ENCODE results near the gene ITGA7. TPM values are rescaled to one million over a fixed set of nuclear protein-coding genes. Genes with fewer than 3 reads are reported as not detected.

ITGA7 gene
- total RNA-seq, 2 donors from 2014 or later: 6.6 to 8.9 TPM

DNA sequence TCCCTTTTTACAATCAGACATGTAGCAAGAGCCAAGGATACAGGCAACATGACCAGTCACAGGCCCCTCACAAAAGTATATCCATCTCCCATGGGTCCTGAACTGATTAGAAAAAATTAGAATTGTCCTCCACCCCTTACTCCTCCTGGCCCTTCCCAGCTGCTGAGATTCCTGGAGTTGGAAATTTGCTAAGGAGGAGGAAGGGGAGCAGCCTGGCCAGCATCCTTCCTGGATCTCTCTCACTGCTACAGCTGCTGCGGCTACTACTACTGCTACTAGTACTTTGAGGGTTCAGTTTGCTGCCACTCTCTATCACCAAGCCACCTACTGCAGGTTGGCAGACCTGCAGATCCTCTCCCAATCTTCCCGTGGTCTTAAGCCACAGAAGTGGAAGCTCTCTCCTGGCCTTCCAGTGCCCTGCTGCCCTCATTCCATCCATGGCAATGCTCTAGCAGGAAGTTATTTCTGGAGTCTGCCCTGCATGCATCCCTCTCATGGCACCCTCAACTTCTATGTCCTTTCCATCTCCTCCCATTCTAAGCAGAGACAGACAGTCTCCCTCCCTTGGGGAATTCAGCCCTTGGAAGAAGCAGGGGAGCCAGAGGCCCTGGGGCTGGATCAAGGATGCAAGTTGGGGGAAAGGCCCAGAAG lies 1.0 kb downstream of the ITGA7 start:
- no peaks in the 10 kb centered on the region for H3K36me3 Mint-ChIP-seq (ENCODE audit: insufficient read depth in 2 of 2)
- no peak for ATAC-seq (replicated peaks in 1 of 2)
- no peaks in the 10 kb centered on the region for H3K9me3 Mint-ChIP-seq
- no peak for DNase-seq
- H3K27me3 Mint-ChIP-seq (ENCODE audit: low read depth): peaks cover 32% of the 10 kb centered on the region
- H3K4me3 Mint-ChIP-seq: peak overlapping the region; percentile 22 to 83
- no peak overlapping the region for H3K27ac Mint-ChIP-seq
- H3K4me1 Mint-ChIP-seq (ENCODE audit: low read depth): peaks cover 18% of the 10 kb centered on the region

DNA sequence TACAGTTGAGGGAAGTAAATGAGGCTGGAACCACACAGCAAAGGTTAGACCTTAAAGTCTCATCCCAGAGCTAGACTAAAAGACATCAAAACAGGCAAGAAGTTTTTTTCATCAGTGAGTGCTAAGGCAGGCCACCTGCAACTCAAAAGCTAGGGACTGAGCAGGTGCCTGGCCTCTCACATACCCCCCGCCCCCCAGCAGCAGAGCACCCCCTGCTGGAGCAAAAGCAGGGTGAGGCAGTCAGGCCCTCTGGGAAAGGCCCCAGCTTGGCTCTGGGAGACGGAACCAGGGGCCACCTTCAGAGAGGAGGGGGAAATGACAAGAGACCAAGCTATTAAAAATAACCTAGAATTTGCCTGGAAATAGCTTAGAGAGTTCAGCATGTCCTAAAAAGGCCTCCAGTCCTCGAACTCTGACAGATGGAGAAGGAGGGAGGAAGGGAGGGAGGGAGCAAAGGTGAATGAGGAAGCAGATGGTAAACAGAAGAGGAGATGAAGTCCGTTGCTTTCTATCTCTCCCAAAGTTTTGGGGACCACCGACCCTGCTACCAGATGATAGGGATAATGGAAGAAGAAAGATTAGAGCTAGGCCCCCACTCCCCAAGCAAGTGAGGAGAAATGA lies 1.8 kb downstream of the ITGA7 start:
- peak; percentile 29 to 45 for ATAC-seq (replicated peaks in 1 of 2)
- Mint-ChIP-seq H3K27me3 (ENCODE audit: low read depth) (peaks cover 32% of the 10 kb centered on the region), H3K9me3 (no peaks in the 10 kb centered on the region), H3K36me3 (ENCODE audit: insufficient read depth in 2 of 2) (no peaks in the 10 kb centered on the region), H3K4me3 (peak overlapping the region in 1 of 2 donors; percentile 4), H3K27ac (no peak overlapping the region), H3K4me1 (ENCODE audit: low read depth) (peaks cover 18% of the 10 kb centered on the region)
- peak in 1 of 2 donors; percentile 28 for DNase-seq

DNA sequence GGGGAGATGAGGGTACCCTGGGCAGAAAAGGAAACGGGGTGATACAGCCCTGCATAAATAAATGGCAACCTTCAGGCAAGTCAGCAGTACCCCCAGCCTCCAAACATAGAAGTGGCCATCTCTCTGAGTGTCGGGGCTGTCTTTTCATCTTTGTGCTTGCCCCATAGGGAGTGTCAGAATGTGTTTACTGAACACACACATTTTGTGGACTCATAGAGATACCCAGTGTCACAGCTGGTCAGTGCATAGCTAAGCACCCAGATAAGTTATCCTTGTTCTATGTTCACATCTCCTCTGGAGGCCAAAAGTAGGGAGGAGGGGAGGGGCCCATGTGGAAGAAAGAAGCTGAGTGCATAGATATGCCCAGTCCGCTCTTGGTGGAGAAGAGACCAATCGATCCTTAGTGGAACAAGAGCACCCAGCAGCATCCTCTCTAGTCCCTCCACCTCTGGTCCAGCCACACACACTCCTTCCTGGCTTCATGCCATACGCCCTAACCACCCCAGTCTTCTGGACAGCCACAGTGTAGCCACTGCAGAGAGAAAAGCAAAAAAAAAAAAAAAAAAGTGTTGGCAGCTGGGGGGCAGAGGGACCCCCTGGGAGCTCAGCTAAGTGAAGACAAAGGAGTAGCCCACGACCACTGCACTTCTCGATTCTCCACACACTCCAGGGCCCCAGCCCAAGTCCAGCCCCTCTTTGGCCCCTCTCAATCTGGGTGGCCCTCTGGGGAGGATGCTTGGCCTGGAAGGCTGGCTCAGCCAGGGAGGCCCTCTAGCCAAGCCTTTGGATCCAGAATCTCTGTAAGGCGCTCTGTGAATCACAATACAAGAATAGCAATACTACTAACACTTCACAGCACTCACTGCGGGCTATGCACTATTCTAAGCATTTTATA lies 2.6 kb downstream of the ITGA7 start:
- no peaks in the 10 kb centered on the region for H3K9me3 Mint-ChIP-seq
- H3K36me3 Mint-ChIP-seq (ENCODE audit: insufficient read depth in 2 of 2): no peaks in the 10 kb centered on the region
- peaks cover 18% of the 10 kb centered on the region for H3K4me1 Mint-ChIP-seq (ENCODE audit: low read depth)
- no peak for ATAC-seq (replicated peaks in 1 of 2)
- no peak overlapping the region for H3K27ac Mint-ChIP-seq
- H3K27me3 Mint-ChIP-seq (ENCODE audit: low read depth): peaks cover 31% of the 10 kb centered on the region
- no peak overlapping the region for H3K4me3 Mint-ChIP-seq
- no peak for DNase-seq

DNA sequence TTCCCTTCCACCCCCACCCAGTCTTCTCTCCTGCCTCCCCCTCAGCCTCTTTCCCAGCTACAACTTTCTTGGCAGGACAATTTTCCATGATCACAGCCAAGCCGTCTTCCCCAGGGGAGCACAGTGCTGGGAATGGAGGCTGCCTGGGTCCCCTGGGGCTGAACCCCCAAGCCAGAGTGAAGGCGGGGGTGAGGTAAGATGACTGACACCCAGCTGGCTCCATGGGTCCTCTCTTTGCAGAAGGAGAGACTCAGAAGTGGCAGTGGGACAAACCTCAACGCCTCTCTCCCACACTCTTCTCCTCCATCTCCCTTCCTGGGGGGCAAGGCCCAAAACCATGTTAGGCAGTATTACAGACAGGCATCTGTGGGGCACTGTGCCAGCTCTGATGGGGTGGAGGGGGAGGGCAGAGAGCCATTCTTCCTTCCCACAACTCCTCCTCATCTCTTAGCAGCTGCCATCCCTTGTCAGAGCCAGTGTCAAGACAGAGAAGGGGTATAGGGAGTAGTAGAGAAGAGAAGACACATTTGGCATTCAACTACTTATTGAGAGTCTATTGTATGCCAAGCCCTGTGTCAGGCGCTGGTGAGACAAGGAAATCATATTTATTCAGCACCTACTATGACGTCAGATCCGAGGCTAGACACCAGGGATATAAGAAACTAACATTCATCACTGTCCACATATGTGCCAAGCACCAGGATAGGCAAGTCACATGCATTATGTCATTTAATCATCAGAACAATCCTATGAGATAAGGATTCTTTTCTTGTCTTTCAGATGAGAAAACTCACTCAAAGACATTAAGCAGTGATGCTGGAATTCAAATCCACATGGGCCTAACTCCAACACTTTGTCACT lies 3.6 kb downstream of the ITGA7 start:
- peaks cover 21% of the 10 kb centered on the region for H3K27me3 Mint-ChIP-seq (ENCODE audit: low read depth)

DNA sequence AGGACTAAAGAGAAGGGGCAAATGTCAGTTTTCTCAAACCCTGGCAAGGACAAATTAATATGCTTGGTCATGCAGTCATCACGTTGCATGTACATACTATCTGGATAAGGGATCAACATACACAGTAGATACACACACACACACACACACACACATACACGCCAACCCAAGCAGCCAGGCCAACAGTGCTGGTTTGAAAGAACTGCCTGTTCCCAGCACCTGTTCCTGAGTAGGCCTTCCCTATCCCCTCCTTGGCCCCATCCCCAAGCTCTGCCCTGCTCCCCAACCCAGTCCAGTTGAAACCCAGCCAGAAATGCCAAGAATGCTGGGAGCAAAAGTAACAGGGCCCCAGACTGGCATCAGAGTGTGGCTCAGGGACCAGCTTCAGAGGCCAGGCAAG lies 4.4 kb downstream of the ITGA7 start:
- H3K4me3 Mint-ChIP-seq: no peak overlapping the region
- H3K36me3 Mint-ChIP-seq (ENCODE audit: insufficient read depth in 2 of 2): peaks cover 0 to 1% of the 10 kb centered on the region in 2 donors
- no peak overlapping the region for H3K27ac Mint-ChIP-seq
- no peak for ATAC-seq (replicated peaks in 1 of 2)
- DNase-seq: no peak
- H3K4me1 Mint-ChIP-seq (ENCODE audit: low read depth): peaks cover 9% of the 10 kb centered on the region
- peaks cover 13% of the 10 kb centered on the region for H3K27me3 Mint-ChIP-seq (ENCODE audit: low read depth)
- no peaks in the 10 kb centered on the region for H3K9me3 Mint-ChIP-seq

More for the DNA sequence above, 3.6 kb downstream of the ITGA7 start:
- H3K36me3 Mint-ChIP-seq (ENCODE audit: insufficient read depth in 2 of 2): peaks cover 0 to 1% of the 10 kb centered on the region in 2 donors
- no peak overlapping the region for H3K27ac Mint-ChIP-seq
- DNase-seq (no peak), ATAC-seq (replicated peaks in 1 of 2) (no peak)
- H3K4me1 Mint-ChIP-seq (ENCODE audit: low read depth): peaks cover 17% of the 10 kb centered on the region
- no peaks in the 10 kb centered on the region for H3K9me3 Mint-ChIP-seq
- no peak overlapping the region for H3K4me3 Mint-ChIP-seq

DNA sequence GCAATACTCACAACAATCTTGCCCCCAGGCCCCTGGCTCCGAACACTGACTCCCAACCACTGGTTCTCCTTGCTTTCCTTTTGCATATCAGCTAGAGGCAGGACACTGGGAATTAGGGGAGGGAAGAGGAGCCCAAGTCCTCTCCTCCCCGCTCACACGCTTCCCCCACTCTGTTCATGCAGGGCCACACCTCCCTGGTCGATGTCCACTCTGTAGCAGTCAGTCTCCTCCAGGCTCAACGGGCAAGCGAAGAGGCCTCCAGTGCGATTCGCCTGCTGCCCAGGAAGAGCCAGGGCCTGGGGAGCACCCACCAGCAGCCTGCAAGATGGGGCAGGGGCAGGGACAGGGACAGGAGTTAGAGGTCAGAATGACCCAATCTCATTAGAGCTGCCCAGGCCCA lies 4.8 kb downstream of the ITGA7 start:
- Mint-ChIP-seq H3K36me3 (ENCODE audit: insufficient read depth in 2 of 2) (peaks cover 0 to 1% of the 10 kb centered on the region in 2 donors), H3K4me3 (no peak overlapping the region), H3K9me3 (no peaks in the 10 kb centered on the region), H3K27me3 (ENCODE audit: low read depth) (peaks cover 9% of the 10 kb centered on the region), H3K4me1 (ENCODE audit: low read depth) (peaks cover 5% of the 10 kb centered on the region), H3K27ac (no peak overlapping the region)
- DNase-seq (no peak), ATAC-seq (replicated peaks in 1 of 2) (no peak)

DNA sequence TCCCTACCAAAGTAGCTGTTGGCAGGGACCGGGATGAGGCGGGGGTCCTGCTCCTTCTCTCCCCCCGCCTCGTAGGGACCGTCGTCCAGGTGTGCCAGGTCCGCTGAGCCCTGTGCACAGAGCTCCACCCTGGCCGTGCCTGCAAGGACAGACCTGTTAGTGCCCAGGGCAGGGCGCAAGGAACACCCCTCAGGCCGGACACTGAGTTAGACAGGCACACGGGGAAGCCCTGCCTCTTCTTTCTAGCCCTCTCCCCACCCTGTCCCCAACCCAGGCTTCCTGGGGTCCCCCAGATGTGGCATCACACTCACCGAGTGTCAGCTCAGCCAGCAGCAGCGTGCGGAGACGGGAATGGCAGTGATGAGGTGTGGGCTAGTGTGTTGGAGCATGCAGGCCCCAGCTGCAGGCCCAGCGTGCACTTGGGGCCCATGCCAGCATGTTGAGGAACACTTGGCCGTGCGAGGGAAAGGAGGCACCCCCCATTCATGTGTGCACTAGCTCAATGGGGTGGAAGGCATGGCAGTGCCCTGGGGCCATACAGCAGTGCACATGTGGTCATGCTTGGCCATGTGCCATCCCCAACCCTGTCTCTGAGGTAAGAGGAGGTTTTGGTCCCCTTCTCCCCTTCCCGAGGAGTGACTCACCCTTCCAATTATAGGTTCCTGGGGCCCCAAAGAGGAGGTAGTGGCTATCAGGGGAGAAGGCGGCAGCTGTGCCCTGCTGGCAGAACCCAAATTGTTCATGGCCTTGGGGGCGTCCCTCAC lies 7.3 kb downstream of the ITGA7 start:
- Mint-ChIP-seq H3K4me3 (no peak overlapping the region), H3K9me3 (no peaks in the 10 kb centered on the region), H3K27me3 (ENCODE audit: low read depth) (no peaks in the 10 kb centered on the region), H3K4me1 (ENCODE audit: low read depth) (no peaks in the 10 kb centered on the region), H3K27ac (no peak overlapping the region), H3K36me3 (ENCODE audit: insufficient read depth in 2 of 2) (peaks cover 0 to 1% of the 10 kb centered on the region in 2 donors)
- no peak for ATAC-seq (replicated peaks in 1 of 2)
- DNase-seq: no peak

DNA sequence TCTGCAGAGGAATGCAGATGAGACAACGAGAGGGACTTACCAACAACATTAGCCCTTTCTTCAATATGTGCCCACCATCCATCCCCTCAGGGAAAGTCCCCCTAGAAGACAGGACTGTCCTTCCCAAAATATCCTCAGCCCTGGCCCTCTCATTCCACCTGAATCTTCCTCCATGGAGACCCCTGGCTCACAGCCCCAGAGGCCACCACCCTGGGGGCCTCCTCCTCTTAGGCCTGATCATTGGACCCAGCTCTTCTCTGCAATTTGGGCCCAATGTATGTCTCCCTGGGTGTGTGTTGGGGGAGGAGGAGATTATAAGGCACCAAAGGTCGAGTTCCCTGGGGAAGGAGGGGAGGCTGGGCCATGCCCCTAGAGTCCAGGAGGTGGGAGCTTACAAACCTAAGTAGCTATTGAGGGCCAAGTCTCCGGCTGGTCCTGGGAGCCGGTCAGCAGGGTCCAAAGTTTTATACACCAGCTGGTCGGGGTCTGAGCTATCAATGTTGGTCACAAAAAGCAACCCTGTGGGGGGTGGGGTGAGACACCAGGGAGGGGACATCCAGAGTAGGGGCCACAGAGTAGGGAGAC lies 8.1 kb downstream of the ITGA7 start:
- Mint-ChIP-seq H3K4me1 (ENCODE audit: low read depth) (no peaks in the 10 kb centered on the region), H3K36me3 (ENCODE audit: insufficient read depth in 2 of 2) (peaks cover 0 to 1% of the 10 kb centered on the region in 2 donors), H3K9me3 (no peaks in the 10 kb centered on the region), H3K4me3 (no peak overlapping the region), H3K27ac (no peak overlapping the region), H3K27me3 (ENCODE audit: low read depth) (no peaks in the 10 kb centered on the region)
- ATAC-seq (replicated peaks in 1 of 2): no peak
- no peak for DNase-seq

DNA sequence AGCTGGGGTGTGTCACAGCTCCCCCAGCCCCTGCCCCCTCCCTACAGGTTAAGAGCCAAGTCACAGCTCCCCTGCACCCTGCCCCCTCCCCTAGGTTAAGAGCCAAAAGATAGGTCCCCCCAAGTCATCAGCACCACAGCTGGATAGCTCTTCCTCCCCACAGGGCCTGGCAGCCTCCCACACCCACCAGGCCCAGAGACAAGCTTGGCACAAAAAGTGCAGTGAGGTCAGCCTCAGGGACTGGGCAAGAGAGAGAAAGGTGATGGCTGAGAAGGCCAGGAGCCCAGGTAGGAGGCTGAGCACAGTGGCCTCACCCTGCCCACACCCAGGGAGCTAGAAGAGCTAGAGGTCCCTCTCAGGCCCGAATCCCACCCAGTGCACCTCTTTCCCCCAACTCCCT lies 8.7 kb downstream of the ITGA7 start:
- Mint-ChIP-seq H3K4me1 (ENCODE audit: low read depth) (no peaks in the 10 kb centered on the region), H3K4me3 (no peak overlapping the region), H3K9me3 (no peaks in the 10 kb centered on the region), H3K27ac (no peak overlapping the region), H3K27me3 (ENCODE audit: low read depth) (no peaks in the 10 kb centered on the region), H3K36me3 (ENCODE audit: insufficient read depth in 2 of 2) (peaks cover 0 to 1% of the 10 kb centered on the region in 2 donors)
- ATAC-seq (replicated peaks in 1 of 2) (no peak), DNase-seq (no peak)

DNA sequence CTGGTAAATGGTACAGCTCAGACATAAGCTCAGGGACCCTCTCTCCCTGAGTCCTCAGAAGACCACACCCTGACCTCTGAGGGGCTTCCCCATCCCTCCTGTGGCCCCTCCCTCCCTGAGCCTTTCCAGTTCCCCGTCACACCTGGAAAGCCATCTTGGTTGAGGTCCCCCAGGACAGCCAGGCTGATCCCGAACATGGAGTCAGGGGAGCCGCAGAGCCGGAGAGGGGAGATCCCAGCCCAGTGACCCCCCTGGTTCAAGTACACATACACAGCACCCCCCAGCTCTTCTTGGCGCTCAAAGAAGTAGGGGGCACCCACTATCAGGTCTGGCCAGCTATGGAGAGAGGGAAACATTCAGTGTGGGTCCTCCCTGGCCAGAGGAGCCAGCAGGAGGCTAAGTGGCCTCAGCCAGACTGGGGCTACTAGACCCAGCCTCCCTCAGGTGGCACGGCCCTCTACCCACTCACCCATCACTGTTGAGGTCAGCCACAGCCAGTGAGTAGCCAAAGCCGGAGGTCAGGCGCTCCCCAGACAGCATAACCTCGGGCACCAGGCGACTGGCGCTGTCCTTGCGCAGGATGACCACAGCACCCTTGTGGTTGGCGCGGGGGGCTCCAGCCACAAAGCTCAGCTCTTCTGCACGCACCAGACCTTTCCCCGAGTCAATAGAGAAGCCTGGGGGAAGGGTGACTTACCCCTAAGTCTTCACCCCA lies 9.3 kb downstream of the ITGA7 start:
- H3K4me1 Mint-ChIP-seq (ENCODE audit: low read depth): no peaks in the 10 kb centered on the region
- H3K36me3 Mint-ChIP-seq (ENCODE audit: insufficient read depth in 2 of 2): peaks cover 0 to 1% of the 10 kb centered on the region in 2 donors
- no peak overlapping the region for H3K4me3 Mint-ChIP-seq
- no peak for ATAC-seq (replicated peaks in 1 of 2)
- DNase-seq: no peak
- no peaks in the 10 kb centered on the region for H3K9me3 Mint-ChIP-seq
- H3K27ac Mint-ChIP-seq: no peak overlapping the region
- no peaks in the 10 kb centered on the region for H3K27me3 Mint-ChIP-seq (ENCODE audit: low read depth)

DNA sequence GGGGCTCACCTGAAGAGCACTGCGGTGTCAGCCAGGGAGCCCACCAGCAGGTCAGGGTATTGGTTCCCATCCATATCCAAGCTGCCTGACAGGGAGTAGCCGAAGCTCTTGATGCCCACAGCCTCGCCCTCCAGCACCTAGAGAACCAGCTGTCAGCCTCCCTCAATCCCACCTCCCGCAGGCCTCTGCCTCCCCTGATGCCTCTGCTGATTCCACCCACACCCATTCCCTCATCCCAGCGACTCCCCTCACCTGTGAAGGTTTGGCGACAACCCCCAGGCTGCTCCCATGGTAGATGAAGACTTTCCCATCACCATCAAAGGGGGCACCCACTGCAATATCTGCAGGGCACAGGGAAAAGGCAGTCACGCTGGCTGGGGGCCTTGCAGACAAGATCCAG lies 10.0 kb downstream of the ITGA7 start:
- Mint-ChIP-seq H3K4me3 (no peak overlapping the region), H3K36me3 (ENCODE audit: insufficient read depth in 2 of 2) (peaks cover 0 to 1% of the 10 kb centered on the region in 2 donors), H3K27me3 (ENCODE audit: low read depth) (no peaks in the 10 kb centered on the region), H3K27ac (no peak overlapping the region), H3K9me3 (no peaks in the 10 kb centered on the region), H3K4me1 (ENCODE audit: low read depth) (no peaks in the 10 kb centered on the region)
- ATAC-seq (replicated peaks in 1 of 2) (no peak), DNase-seq (no peak)
